ENCODE measurements around the gene FBXO10. TPM values are rescaled to one million over a fixed set of nuclear protein-coding genes. Genes with fewer than 3 reads are reported as not detected.

Gene FBXO10
- total RNA-seq, 2 experiments from 2014 or later: 9.4 to 13.2 TPM

- Histone ChIP-seq H3K9me2 (ENCODE audit: insufficient read depth, low read length) (no peaks in the 10 kb centered on the region), H3K4me1 (ENCODE audit: insufficient read depth, low read length, poor library complexity, severe bottlenecking) (no peaks in the 10 kb centered on the region), H2AFZ (ENCODE audit: low read length) (no peak overlapping the region), H4K20me1 (ENCODE audit: insufficient read depth, low read length) (no peaks in the 10 kb centered on the region), H3K36me3 (ENCODE audit: insufficient read depth, low read length) (peaks cover 98% of the 10 kb centered on the region), H3K79me2 (ENCODE audit: insufficient read depth, low read depth, low read length) (no peaks in the 10 kb centered on the region), H3K4me3 (ENCODE audit: low read depth, low read length, poor library complexity, severe bottlenecking) (no peak overlapping the region), H3K27ac (ENCODE audit: low read depth, low read length, poor library complexity, severe bottlenecking) (no peak overlapping the region), H3K9me3 (ENCODE audit: low read length) (no peaks in the 10 kb centered on the region), H3K4me2 (ENCODE audit: low read length) (no peak overlapping the region)
- TF ChIP-seq CTCF (conservative IDR thresholded peaks at IDR 0.05; ENCODE audit: low read length) (no peak), EZH2phosphoT487 (IDR thresholded peaks at IDR 0.05; ENCODE audit: borderline replicate concordance, low read depth, low read length) (no peak)
- POLR2A ChIA-PET: no interaction called here
- no TSS peak for BruUV-seq (replicated peaks)
- intact Hi-C loops (cut with micrococcal nuclease; ENCODE audit: unreplicated experiment): no loop called here
- CTCF ChIA-PET (ENCODE audit: unreplicated experiment): no interaction called here
- DNase-seq (ENCODE audit: low spot score): no peak
Measured at GRCh38 chr9:37501957-37502596, 74.1 kb downstream of the FBXO10 start.

- Histone ChIP-seq H3K36me3 (ENCODE audit: insufficient read depth, low read length) (peaks cover 98% of the 10 kb centered on the region), H3K9me3 (ENCODE audit: low read length) (no peaks in the 10 kb centered on the region), H3K9me2 (ENCODE audit: insufficient read depth, low read length) (no peaks in the 10 kb centered on the region), H3K4me3 (ENCODE audit: low read depth, low read length, poor library complexity, severe bottlenecking) (no peak overlapping the region), H3K27ac (ENCODE audit: low read depth, low read length, poor library complexity, severe bottlenecking) (no peak overlapping the region), H3K4me2 (ENCODE audit: low read length) (no peak overlapping the region), H4K20me1 (ENCODE audit: insufficient read depth, low read length) (no peaks in the 10 kb centered on the region), H2AFZ (ENCODE audit: low read length) (no peak overlapping the region), H3K4me1 (ENCODE audit: insufficient read depth, low read length, poor library complexity, severe bottlenecking) (no peaks in the 10 kb centered on the region), H3K79me2 (ENCODE audit: insufficient read depth, low read depth, low read length) (no peaks in the 10 kb centered on the region)
- ChIA-PET CTCF (ENCODE audit: unreplicated experiment) (no interaction called here), POLR2A (interaction anchor here (1.6 kb wide), 1 partner anchor 12 kb away, joined by 3 read pairs; no protein-coding TSS in a partner anchor)
- intact Hi-C loops (cut with micrococcal nuclease; ENCODE audit: unreplicated experiment): no loop called here
- no peak for DNase-seq (ENCODE audit: low spot score)
- TF ChIP-seq CTCF (conservative IDR thresholded peaks at IDR 0.05; ENCODE audit: low read length) (no peak), EZH2phosphoT487 (IDR thresholded peaks at IDR 0.05; ENCODE audit: borderline replicate concordance, low read depth, low read length) (no peak)
- no TSS peak for BruUV-seq (replicated peaks)
Measured at GRCh38 chr9:37499297-37499696, 76.9 kb downstream of the FBXO10 start.

- Histone ChIP-seq H3K4me2 (ENCODE audit: low read length) (no peak overlapping the region), H3K36me3 (ENCODE audit: insufficient read depth, low read length) (peaks cover 98% of the 10 kb centered on the region), H3K9me2 (ENCODE audit: insufficient read depth, low read length) (no peaks in the 10 kb centered on the region), H3K9me3 (ENCODE audit: low read length) (no peaks in the 10 kb centered on the region), H3K79me2 (ENCODE audit: insufficient read depth, low read depth, low read length) (no peaks in the 10 kb centered on the region), H3K4me1 (ENCODE audit: insufficient read depth, low read length, poor library complexity, severe bottlenecking) (no peaks in the 10 kb centered on the region), H2AFZ (ENCODE audit: low read length) (no peak overlapping the region), H3K4me3 (ENCODE audit: low read depth, low read length, poor library complexity, severe bottlenecking) (no peak overlapping the region), H3K27ac (ENCODE audit: low read depth, low read length, poor library complexity, severe bottlenecking) (no peak overlapping the region), H4K20me1 (ENCODE audit: insufficient read depth, low read length) (no peaks in the 10 kb centered on the region)
- no peak for TF ChIP-seq EZH2phosphoT487 (IDR thresholded peaks at IDR 0.05; ENCODE audit: borderline replicate concordance, low read depth, low read length)
- TF ChIP-seq CTCF (conservative IDR thresholded peaks at IDR 0.05; ENCODE audit: low read length): no peak
- DNase-seq (ENCODE audit: low spot score): no peak
- POLR2A ChIA-PET: interaction anchor here (0.8 kb wide), 1 partner anchor 12 kb away, joined by 4 read pairs; no protein-coding TSS in a partner anchor
- CTCF ChIA-PET (ENCODE audit: unreplicated experiment): no interaction called here
- BruUV-seq (replicated peaks): TSS peak; percentile 24
- intact Hi-C loops (cut with micrococcal nuclease; ENCODE audit: unreplicated experiment): no loop called here
Measured at GRCh38 chr9:37498457-37498856, 77.7 kb downstream of the FBXO10 start.
